ENCODE measurements around the gene MRM2.
A peak's percentile ranks its signal among the peaks of the same experiment; 100 is the strongest.

The MRM2 gene

DNA sequence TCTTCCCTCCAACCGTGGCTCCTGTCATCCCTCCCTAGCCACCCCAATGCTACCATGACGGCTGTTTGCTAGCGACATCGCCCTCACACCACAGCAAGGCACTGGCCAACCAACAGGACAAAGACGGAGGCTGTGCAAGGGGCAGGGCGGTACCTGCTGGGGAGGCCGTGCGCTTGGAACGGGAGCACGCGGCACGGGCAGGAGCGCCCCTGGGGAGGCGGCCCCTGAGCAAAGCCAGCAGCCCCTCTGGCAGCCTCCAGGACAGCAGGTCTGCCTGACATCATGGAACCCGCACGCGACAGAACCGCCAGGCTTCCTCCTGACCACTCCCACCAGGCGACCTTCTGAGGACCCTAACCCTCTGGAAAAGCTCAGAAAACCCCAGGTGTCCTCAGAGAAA lies 22.0 kb downstream of the MRM2 start:
- DNase-seq: no peak

DNA sequence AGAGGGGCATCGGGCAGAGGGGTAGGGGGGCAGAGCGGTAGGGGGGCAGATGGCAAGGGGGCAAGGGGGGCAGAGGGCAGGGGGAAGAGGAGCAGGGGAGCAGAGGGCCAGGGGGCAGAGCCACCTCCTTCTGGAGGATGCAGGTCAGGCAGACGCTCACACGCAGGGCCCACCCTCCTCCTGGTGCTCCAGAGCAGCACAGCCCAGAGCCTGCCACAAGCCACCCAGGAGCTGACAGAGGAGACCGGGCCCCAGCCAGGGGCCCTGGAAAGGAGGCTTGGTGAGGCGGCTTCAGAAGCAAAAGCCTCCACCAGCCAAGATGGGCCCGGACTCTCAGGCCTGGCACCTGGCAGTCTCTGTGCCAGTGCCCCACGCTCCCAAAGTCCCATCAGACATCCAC lies 22.4 kb downstream of the MRM2 start:
- DNase-seq: no peak

DNA sequence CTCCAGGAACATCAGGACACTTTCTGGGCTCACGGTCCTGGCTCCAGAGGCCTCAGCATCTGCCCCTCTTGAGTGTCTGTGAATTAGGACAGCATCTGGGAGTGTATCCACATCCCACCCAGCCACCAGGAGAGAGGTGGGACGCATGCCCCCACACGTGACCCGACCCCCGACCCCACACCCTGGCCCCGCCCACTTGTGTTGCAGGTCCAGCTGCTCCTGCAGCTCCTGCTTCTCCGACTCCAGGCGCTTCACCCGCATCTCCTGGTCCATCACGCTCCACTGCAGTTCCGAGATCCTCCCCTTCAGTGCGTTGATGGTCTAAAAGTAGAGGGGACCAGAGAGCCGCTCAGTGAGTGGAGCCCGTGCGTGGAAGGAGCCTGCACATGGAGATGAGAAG lies 22.9 kb downstream of the MRM2 start:
- no peak for DNase-seq

DNA sequence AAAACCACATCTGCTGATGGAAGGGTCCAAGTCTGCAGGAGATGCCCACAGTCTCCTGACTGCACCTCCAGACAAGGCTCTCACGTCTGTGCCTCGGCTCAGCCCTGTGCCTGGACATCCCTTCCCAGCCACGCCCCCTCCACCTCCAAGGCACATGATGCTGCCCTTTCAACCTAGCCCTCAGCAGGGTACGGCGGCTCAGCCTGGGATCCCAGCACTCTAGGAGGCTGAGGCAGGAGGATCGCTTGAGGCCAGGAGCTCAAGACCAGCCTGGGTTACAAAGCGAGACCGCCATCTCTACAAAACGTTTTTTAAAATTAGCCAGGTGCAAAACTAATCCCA lies 23.6 kb downstream of the MRM2 start:
- no peak for DNase-seq

DNA sequence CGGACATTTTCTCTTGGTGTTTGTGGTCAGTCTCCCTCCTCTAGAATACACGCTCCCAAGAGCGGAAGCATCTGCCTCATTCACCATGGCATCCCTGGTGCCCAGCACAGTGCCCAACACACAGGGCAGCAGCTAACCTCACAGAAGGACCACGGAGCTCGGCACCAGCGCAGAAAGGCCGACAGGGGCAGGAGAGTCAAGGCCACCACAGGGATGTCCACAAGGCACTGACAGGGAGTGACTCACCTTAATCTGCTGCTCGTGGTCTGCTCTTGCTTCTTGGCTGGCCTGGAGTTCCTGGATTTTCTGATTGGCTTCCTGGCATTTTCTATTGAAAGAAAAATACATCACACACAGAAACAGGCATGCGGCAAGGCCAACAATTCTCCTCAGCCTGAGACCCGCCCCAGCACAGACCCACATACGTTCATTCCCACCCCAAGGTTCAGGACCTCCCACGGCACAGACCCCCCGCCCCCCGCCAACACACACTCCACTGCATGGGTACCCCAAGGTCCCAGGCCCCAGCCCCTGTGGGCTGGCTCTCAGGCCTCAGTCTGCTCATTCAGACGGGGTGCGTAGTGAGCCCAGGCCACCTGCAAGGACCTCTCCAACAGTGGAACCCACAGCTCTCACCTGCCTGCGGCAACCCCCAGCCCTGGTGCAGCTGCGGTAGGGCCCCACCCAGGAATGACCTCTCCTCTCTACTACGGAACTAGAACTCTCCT lies 24.1 kb downstream of the MRM2 start:
- DNase-seq: no peak

DNA sequence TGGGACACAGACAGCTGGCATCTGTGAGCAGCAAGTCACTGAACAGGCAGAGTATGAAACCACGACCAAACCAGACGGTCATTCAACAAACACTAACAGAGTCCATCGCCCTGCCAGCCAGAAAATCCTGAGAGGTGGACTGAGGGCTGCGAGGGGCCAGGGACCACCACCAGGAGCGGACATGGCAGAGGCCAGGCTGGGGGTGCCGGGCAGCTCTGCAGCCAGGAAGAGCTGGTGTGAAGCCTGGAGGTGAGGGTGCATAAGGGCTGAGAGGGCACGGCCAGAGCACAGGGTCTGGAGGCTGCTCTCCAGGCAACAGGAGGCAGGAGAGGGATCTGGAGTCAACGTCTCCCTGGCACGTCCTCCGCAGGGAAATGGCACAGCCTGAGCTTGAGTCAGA lies 24.8 kb downstream of the MRM2 start:
- DNase-seq: no peak

DNA sequence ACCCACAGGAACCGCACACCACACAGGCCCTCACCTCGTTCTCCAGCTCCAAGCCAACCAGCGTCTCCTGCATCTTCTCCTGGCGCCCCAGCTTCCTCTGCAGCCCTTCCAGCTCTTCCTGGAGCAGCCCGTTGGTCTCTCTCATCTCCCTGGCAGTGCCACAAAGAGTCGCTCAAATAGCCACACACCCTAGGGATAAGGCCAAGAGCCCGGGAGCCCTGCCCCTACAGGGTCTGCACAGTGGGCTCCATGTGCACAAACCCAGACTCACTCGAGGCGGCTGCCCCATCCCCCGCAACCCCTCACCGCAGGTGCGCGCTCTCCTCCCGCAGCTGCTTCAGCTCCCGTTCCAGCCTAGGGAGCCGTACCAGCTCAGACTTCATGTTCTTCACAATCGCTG lies 26.2 kb downstream of the MRM2 start:
- no peak for DNase-seq

DNA sequence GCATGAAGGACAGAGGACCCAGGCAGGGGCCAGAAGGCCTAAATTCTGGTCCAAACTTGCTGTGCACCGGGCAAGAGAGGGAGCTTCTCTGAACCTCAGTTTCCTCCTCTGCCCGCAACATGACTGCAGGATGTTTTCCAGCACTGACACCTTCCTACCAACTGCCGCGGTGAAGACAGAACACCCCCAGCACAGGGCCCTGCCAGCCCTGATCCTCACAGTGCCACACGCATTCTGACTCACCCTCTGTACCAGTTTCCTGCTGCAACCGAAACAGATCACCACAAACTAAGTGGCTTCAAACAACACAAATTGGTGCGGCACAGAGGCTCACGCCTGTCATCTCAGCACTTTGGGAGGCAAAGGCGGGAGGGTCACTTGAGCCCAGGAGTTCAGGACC lies 27.4 kb downstream of the MRM2 start:
- peak in 1 of 2 donors; percentile 95 for DNase-seq

DNA sequence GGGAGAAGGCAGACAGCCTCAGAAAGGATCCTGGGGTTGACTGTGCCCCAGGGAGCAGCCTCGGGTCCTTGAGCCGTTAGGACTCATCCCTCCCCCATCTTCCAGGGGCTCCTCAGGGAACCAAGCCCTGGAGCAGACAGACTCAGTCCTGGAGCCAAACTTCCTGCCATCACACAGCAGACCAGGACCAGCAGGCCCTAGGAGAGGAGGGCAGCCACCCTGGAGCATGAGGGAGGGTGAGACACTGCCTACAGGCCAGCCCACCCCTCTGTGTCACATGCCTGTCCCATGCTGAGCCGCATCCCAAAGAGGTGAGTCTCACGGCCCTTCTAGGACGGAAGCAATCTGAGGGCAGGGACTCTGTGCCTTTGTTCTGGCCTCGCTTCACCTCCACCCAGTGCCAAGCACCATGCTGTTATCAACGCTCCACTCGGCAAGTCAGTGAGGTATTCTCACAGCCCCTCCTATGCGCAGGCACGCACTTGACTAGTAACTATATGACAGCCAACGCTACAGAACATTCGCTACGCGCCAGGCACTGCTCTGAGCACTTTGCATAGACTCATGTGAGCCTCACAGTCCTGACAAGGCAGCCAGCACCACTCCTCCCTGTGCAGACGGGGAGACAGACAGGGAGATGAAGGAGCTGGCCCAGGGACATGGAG lies 28.3 kb downstream of the MRM2 start:
- no peak for DNase-seq

DNA sequence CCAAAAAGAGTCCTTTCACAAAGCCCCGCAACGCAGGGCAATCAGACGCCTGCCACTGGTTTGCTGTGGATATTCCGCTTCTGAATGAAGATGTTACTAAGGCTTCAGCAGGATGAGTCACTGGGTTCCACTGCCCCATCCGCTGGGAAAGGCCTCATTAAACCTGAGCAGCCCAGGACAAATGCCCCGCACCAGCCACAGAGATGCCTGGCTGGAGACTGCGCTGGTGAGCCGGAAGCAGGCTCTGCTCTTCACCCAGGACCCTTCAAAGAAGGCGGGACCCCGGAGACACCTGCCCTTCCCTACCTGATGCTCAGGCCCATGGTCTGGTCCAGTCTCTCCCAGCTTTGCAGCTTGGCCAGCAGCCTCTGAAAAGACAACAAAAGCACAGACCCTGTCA lies 29.1 kb downstream of the MRM2 start:
- DNase-seq: no peak

DNA sequence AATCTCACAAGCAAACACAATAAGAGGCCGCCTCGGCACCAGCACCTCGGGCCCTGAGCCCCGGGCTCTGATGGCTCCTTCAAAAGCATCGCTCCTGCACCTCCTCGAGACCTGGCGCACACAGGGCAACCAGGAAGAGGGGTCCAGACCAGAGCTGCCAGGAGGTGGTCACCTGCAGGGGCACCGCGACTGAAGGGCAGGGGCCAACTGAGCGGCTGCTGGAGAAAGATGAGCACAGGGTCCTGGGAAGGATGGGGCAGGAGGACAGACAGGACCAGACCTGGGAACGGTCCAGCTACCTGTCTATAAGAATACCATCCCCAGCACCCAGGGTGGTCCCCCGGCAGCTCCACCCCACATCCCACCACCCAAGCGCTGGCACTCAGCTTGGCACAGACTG lies 30.1 kb downstream of the MRM2 start:
- no peak for DNase-seq

DNA sequence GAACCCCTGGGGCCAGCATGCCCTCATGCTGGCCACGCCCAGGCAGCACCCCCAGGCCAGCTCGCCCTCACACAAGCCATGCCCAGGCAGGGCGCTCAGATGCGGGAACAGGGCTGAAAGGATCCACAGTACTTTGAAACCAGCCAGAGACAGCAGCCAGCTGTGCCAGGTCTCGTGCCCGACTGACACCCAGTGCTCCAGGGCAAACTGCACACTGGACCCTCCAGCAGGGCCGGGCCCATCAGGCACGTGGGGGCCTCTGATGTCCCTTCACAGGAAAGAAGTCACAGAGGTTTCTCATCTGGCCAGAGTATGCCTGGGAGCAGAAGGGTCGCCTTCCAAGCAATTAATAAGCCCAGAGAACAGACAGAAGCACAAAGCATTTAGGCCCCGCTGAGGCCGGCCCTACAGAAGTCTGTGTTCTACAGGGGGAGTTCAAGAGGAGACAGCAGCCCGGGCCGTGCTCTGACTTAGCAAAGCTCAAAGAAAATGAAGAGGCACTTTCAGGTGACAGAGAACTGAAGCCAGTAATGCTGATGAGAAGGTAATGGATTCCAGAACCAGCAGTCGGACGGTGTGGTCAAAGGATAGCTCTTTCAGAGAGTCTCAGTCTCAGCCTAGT lies 30.6 kb downstream of the MRM2 start:
- DNase-seq: no peak

DNA sequence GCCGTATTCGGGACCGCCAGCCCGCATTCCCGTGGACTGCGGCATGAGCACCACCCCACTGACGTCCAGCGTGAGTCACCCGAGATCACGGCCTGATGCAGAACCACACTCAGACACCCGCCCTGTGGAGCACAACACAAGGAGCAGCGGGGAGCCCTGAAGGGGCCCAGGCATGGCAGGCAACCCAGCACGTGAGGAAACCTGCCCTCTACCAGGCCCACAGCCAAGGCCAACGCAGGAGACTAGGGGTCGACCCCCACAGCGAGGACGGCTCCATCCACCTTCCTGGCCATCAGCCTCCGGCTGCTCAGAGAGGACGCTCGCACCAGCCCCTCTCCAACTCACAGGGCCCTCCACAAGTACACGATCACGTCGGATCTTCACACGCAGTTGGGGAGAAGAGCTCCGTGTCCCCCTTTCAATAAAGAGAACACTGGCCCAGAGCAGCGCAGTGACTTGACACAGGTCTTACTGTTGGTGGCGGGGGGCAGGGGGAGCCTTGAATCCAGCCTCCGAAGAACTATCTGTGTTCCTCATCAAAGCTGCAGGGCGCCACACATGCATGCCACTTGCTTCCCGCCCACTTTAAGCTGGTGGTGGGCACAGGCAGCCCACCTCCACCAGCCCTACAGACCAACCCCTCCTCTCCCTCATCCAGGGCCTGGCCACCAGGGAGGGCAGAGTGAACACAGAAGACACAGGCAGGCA lies 31.3 kb downstream of the MRM2 start:
- DNase-seq: no peak

DNA sequence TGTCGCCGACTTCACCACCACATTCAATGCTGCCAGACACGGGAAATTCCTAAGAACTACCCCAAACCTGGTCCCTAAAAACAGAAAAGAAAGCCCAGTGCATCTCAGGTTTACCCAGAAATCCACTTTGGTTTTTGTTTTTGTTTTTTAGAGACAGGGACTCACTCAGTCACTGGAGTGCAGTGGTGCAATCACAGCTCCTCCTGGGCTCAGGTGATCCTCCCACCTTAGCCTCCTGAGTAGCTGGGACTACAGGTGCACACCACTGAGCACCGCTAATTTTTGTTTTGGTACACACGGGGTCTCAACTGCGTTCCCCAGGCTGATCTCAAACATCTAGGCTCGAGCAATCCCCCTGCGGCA lies 32.1 kb downstream of the MRM2 start:
- no peak for DNase-seq

DNA sequence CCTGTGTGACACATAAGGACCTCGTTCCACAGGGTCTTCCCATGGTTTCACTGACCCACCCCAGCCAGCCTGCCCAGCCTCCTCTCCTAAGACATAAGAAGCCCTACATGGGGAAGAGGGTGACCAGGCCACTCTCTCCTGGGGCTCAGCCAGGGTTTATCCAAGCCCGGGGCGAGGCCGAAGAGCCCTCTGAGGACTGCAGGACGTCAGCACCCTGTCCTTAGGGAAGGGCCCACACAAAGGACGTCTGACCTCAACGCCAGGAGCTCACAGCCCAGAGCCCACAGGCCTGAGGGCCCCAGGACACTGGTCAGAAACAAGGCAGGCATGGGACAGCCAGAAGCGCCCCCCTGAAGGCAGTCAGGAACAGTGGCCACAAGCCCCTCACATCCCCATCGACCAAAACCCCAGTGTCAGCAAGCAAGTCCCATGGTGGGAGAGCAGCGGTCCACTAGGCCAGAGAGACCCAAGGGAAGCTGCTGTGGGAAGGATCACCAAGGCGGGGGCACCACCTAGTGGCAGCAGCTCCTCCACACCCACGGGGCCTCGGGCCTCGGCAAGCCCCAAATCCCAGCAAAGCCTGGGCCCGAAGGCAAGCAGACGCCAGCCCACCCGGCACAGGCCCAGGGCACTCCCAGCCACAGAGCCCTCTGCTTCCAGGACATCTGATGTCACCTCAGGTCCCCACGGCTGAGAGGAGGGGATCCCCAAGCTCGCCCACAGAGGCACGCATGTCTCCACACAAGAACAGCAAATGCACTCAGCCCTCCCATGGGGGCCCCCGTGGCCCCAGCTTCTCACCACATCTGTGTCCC lies 32.7 kb downstream of the MRM2 start:
- peak; percentile 3 to 22 for DNase-seq

DNA sequence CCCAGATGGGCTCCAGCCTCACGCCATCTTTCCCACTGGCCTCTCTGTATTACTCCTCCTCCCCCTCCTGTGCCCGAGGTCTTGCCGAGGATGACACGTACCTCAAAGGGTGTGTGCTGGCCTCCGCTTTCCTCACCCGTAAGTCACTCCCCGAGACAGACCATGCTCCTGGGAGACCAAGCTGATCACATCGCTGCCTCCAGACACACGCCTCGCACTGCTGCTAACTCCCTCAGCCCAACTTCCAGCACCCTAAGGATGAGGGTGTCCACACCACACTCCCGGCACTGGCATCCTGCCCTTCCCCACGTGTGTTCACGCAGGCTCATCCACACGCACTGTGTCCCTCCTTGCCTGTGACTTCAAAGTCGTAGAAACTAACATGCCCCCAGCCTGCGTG lies 33.3 kb downstream of the MRM2 start:
- DNase-seq: no peak

DNA sequence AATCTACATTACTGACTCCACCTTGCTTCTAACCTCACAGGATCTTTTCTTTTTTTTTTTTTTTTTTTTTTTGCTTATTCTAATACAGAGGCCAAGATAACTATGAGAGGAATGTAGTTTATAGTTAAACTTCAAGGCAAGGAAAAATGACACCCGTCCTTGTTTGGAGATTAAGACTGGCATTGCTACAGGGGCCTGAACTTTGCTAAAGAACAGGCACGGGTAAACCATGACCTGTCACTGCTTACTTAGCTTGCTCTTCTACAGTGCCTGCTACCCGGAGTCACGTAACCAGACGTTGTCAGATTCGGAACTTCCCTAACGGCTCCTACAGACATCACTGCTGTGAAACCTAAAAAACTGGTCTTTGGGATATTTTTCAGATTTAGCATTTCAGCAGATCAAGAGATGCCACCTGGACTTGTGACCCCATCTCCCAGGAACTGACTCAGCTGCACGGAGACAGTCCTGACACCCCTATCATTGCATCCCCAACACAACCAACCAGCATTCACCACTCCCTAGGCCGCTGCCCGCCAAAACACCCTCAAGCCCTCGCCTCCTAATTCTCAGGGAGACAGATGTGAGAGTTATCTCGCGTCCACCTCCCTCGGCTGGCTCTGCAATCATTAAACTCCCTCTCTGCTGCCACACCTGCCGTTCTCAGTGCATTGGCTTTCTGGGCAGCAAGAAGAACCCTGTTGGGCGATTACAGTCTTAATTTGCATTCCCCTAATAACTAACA lies 36.8 kb downstream of the MRM2 start:
- no peak for DNase-seq

DNA sequence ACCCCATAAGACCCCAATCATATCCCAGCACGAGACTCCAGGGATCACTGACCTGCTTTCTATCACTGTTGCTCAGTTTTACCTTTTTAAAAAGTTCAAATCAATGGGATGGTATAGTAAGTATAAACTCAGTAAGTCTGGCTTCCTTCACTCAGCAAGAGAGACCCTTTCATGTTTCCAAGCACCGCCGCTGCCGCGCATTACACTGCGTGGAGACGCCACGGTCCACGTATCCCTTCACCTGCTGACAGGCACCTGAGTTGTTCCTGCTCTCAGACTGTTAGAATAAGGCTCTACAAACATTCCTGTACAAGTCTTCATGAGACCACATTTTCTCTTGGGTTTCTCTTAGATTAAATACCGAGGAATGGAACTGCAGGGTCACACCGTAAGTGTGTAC lies 37.6 kb downstream of the MRM2 start:
- DNase-seq: no peak

DNA sequence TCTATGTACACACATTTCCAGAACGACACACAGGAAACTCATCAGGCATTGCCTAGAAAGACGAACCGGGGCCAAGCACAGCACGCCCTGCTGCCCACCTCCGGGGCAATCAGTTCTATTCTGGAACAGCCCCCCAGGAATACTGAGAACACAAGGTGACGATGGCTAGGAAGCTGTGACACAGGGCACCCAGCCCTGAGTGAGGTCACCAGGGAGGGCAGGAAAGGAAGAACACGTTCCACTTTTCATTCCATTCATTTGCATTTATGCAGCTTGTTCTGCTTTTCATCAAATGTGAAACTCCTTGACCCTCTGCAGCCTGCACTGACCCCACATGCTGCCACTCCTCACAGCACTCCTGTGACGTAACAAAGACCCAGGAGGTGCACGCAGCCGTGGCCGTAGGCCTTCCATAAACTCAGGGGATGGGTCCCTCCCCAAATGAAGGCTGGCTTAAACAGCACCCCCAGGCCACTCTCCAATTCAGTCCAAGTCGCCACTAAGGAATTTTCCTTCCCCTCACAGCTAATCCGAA lies 38.2 kb downstream of the MRM2 start:
- no peak for DNase-seq

DNA sequence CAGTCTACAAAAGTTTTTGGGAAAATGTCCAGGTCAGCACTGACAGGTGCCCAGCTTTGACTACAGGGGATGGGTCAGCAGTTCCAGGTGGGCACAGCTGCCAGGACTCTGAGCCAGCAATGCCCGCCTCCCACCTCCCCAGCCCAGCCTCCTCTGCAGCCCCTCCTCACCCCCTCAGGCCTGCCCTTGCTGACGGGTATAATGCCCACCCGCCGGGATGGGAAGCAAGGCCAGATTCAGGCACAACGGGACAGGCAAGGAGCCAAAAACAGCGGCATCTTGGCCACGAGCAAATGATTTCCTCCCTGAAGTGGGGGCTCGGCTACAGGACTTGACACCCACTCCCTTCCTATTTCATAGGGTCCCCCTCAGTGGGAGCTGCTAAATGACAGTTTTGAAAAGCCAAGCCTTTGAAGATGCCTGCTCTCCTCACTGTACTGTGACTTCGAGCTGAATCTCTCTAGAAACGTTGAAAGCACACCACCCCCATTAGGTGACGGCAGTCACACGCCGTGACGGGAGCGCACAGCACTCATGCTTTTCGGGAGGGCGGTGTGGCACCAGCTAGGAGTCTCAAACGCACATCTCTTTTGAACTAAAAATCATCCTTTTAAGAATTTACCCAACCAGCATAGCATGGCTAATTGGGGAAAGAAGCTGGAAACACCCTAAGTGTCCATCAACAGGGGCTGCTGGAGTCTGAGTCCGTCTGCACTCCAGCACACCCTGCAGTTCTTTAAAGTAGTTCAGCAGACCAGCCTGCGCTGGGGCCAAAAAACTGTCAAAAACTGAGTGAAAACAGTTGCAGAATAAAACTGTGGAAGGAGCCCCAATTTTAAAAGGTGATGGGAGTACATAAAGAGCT lies 38.9 kb downstream of the MRM2 start:
- DNase-seq: no peak

DNA sequence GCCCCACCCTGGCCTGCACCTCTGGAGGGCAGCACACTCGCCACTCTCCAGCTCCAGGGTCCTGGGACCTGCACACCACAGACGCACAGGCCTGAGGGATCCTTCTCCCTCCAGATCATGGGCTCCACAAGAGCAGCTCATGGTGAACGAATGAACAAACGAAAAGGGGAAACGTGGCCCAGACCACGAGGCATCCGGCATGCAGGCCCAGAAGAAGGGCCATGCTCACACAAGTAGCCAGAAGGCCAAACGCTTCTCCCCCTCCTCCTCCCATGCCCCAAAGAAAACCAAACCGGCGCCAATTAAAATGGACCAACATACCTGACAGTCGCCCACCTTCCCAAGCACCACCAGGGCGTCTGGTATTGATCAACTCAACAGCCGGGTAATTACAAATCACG lies 39.6 kb downstream of the MRM2 start:
- no peak for DNase-seq

Data from bone marrow (tissue), 2 donors.